Natural killer cell (primary cell): ENCODE results near the gene WNT1. TPM values are rescaled to one million over a fixed set of nuclear protein-coding genes. Genes with fewer than 3 reads are reported as not detected.

Source experiments
- ATAC-seq, 3 donors: fragments of 150-1000 bp in 2 of 3; fragments of 200-7000 bp in 1 of 3; cut with Tn5 transposase; 1 replicate in 1 of 3; 2 replicates in 2 of 3; pipeline ENCODE4 v1.10.0; 2021; ENCODE audit warnings: mild to moderate bottlenecking in 2 of 3, moderate library complexity in 2 of 3
- DNase-seq, 2 donors: peaks; one replicate each; pipeline versions ENCODE4 v3.0.0 to v3.0.0-alpha.2; 2013 to 2021; ENCODE audit warnings: mixed read lengths in 1 of 2
- H3K27ac ChIP-seq: one replicate; pipeline ENCODE4 v1.5.1; 2013; ENCODE audit warnings: mild to moderate bottlenecking, low read length
- H3K27me3 ChIP-seq: one replicate; pipeline ENCODE4 v1.6.1; 2013; ENCODE audit warnings: low read length; ENCODE audit not compliant: control insufficient read depth, insufficient read depth
- H3K36me3 ChIP-seq: one replicate; pipeline ENCODE4 v1.6.1; 2013; ENCODE audit warnings: low read length; ENCODE audit not compliant: control insufficient read depth, insufficient read depth
- H3K4me1 ChIP-seq: one replicate; pipeline ENCODE4 v1.6.1; 2013; ENCODE audit warnings: low read length; ENCODE audit not compliant: control insufficient read depth, insufficient read depth
- H3K4me3 ChIP-seq: one replicate; pipeline ENCODE4 v1.5.1; 2013; ENCODE audit warnings: low read length
- H3K9me3 ChIP-seq: one replicate; pipeline ENCODE4 v1.6.1; 2013; ENCODE audit warnings: low read length; ENCODE audit not compliant: control insufficient read depth, insufficient read depth
- H3K27ac Mint-ChIP-seq, 2 donors: one replicate each; pipeline ENCODE4 v1.8.0; 2022; ENCODE audit warnings: mild to moderate bottlenecking in 2 of 2, mixed read lengths in 2 of 2, moderate library complexity in 1 of 2
- H3K27me3 Mint-ChIP-seq, 2 donors: one replicate each; pipeline ENCODE4 v1.8.0; 2022; ENCODE audit warnings: low read depth in 2 of 2, mixed read lengths in 2 of 2
- H3K36me3 Mint-ChIP-seq: one replicate; pipeline ENCODE4 v1.8.0; 2022; ENCODE audit warnings: mixed read lengths
- H3K4me1 Mint-ChIP-seq, 2 donors: one replicate each; pipeline ENCODE4 v1.8.0; 2022; ENCODE audit warnings: mixed read lengths in 2 of 2
- H3K4me3 Mint-ChIP-seq: one replicate; pipeline ENCODE4 v1.8.0; 2022; ENCODE audit warnings: mild to moderate bottlenecking, moderate library complexity, mixed read lengths
- H3K9me3 Mint-ChIP-seq, 2 donors: one replicate each; pipeline ENCODE4 v1.8.0; 2022; ENCODE audit warnings: mixed read lengths in 2 of 2
- WGBS: methylation state at CpG from one replicate; pipeline ENCODE4 v1.1.7; 2013; ENCODE audit warnings: missing lambda C conversion rate; ENCODE audit not compliant: insufficient coverage; 5-methylcytosine and 5-hydroxymethylcytosine counted together
- intact Hi-C: fragments of 100-400 bp; cut with micrococcal nuclease; formaldehyde crosslinking; loops from one replicate; pipeline ENCODE4 v1.14.2; 2022
- total RNA-seq, 4 donors: library from RNA; stranded (reverse); fragments of 120-200 nt in 1 of 4; gene quantifications; one replicate each; pipeline versions ENCODE4 v1.2.3 to v1.2.4, GENCODE V29; 2013 to 2022
- TF ChIP-seq, protein P1 (sequence below): fragments of 200-600 bp; IDR thresholded peaks from one replicate; pipeline ENCODE4 v1.8.0; 2022; ENCODE audit warnings: antibody characterized with exemption

The WNT1 gene
- total RNA-seq, 3 donors from 2014 or later (not counting 1 experiment from before 2014, with no cell fraction given) = 1.1 to 2.0 (median 1.7) TPM

DNA sequence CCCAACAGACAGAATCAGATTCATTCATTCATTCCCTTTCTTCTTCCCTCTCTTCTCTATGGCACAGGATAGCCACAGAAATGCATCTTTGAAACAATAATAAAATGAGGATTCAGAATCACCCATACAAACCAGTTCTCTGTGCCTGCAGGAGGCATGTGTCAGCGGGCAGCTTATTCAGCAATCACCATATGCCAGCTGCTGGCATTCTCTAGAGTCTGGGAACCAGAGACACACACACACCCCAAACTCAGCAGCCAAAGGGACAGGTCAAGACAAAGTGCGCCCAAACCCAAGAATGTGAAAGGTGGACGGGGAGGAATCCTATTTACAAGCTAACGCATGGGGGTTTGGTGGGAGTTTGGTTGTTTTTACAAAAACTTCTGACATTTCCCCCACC is 34.9 kb upstream of the WNT1 start:
- no peaks in the 10 kb centered on the region for H3K27me3 ChIP-seq
- H3K9me3 ChIP-seq = no peaks in the 10 kb centered on the region
- Mint-ChIP-seq H3K27ac (no peak overlapping the region), H3K9me3 (no peaks in the 10 kb centered on the region), H3K27me3 (no peaks in the 10 kb centered on the region), H3K4me3 (no peak overlapping the region), H3K36me3 (no peaks in the 10 kb centered on the region), H3K4me1 (peaks cover 10 to 22% of the 10 kb centered on the region in 2 donors)
- H3K4me1 ChIP-seq = peaks cover 3% of the 10 kb centered on the region
- ATAC-seq (no peak), DNase-seq (no peak)
- intact Hi-C loops = no loop called here
- H3K4me3 ChIP-seq = no peak overlapping the region
- no peak overlapping the region for H3K27ac ChIP-seq
- WGBS = 100% methylated on average over 1 of the region's 4 CpGs
- peaks cover 23% of the 10 kb centered on the region for H3K36me3 ChIP-seq
- TF ChIP-seq, protein P1, sequence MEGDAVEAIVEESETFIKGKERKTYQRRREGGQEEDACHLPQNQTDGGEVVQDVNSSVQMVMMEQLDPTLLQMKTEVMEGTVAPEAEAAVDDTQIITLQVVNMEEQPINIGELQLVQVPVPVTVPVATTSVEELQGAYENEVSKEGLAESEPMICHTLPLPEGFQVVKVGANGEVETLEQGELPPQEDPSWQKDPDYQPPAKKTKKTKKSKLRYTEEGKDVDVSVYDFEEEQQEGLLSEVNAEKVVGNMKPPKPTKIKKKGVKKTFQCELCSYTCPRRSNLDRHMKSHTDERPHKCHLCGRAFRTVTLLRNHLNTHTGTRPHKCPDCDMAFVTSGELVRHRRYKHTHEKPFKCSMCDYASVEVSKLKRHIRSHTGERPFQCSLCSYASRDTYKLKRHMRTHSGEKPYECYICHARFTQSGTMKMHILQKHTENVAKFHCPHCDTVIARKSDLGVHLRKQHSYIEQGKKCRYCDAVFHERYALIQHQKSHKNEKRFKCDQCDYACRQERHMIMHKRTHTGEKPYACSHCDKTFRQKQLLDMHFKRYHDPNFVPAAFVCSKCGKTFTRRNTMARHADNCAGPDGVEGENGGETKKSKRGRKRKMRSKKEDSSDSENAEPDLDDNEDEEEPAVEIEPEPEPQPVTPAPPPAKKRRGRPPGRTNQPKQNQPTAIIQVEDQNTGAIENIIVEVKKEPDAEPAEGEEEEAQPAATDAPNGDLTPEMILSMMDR = no peak

DNA sequence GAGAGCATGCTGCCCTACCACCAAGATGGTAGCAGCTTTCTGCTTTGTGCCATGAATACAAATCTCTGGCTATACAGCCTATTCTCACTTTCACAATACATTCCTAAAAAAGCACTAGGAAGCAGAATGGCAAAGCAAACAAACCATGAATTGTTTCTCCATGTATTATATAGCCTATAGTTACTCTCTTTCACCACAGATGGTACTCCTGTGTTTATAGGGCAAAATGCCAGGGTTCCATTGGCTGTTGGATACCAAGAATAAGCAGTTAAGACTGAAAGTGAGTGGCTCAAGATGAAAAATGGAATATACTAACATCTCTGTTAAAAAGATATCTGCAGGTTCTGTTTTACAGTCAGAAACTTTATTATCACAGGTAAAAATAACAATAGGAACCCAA is 31.9 kb upstream of the WNT1 start:
- Mint-ChIP-seq H3K4me3 (no peak overlapping the region), H3K9me3 (no peaks in the 10 kb centered on the region), H3K27ac (no peak overlapping the region), H3K36me3 (no peaks in the 10 kb centered on the region), H3K4me1 (peaks cover 10 to 27% of the 10 kb centered on the region in 2 donors), H3K27me3 (no peaks in the 10 kb centered on the region)
- TF ChIP-seq, protein P1 = no peak
- ATAC-seq = no peak
- no peak for DNase-seq
- no peak overlapping the region for H3K27ac ChIP-seq
- intact Hi-C loops = no loop called here
- H3K9me3 ChIP-seq = no peaks in the 10 kb centered on the region
- no peaks in the 10 kb centered on the region for H3K4me1 ChIP-seq
- no peaks in the 10 kb centered on the region for H3K27me3 ChIP-seq
- peaks cover 5% of the 10 kb centered on the region for H3K36me3 ChIP-seq
- no peak overlapping the region for H3K4me3 ChIP-seq

DNA sequence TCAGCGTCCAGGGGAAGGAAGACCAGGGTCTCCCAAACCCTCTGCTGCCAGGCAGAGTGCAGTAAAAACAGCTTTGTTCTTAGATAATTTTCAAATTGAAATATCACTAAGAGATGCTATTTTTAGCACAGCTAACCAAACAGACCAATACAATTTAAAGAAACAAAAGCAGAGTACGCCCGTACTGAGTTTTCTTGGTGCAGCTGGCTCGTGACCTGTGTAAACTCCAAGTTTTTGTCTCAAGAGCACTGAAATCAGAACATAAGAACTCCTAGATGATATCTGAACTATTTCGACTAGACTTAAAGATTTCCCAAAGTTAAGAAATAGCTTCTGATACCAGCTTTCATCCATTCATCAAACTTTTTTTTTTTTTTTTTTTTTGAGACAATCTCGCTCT is 31.2 kb upstream of the WNT1 start:
- Mint-ChIP-seq H3K27me3 (no peaks in the 10 kb centered on the region), H3K27ac (no peak overlapping the region), H3K4me1 (peaks cover 10 to 27% of the 10 kb centered on the region in 2 donors), H3K4me3 (no peak overlapping the region), H3K36me3 (no peaks in the 10 kb centered on the region), H3K9me3 (no peaks in the 10 kb centered on the region)
- TF ChIP-seq, protein P1 = no peak
- H3K4me3 ChIP-seq = no peak overlapping the region
- peaks cover 2% of the 10 kb centered on the region for H3K36me3 ChIP-seq
- ATAC-seq (no peak), DNase-seq (no peak)
- H3K27me3 ChIP-seq = no peaks in the 10 kb centered on the region
- no peak overlapping the region for H3K27ac ChIP-seq
- H3K9me3 ChIP-seq = no peaks in the 10 kb centered on the region
- intact Hi-C loops = no loop called here
- H3K4me1 ChIP-seq = no peaks in the 10 kb centered on the region
- 97% methylated on average over 6 of the region's 6 CpGs for WGBS

DNA sequence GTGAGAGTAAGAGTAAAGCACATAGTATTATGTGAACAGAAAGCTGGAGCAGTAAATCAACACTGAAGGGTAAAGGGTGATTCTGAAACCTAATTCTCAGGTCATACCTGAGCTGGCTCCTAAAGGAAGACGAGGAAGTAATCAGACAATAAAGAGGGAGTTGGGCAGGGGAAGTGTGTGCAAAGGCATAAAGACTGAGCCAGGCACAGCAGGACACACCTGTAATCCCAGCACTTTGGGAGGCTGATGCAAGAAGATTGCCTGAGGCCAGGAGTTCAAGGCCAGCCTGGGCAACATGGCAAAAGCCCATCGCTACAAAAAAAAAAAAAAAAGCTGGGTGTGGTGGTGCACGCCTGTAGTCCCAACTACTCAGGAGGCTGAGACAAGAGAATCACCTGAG is 30.4 kb upstream of the WNT1 start:
- H3K9me3 ChIP-seq = no peaks in the 10 kb centered on the region
- no peak overlapping the region for H3K4me3 Mint-ChIP-seq

More for the DNA sequence above, 30.4 kb upstream of the WNT1 start:
- Mint-ChIP-seq H3K4me1 (peaks cover 15 to 23% of the 10 kb centered on the region in 2 donors), H3K9me3 (no peaks in the 10 kb centered on the region), H3K27ac (no peak overlapping the region), H3K27me3 (no peaks in the 10 kb centered on the region), H3K36me3 (no peaks in the 10 kb centered on the region)
- peaks cover 5% of the 10 kb centered on the region for H3K36me3 ChIP-seq
- H3K27ac ChIP-seq = no peak overlapping the region
- no peak for DNase-seq
- H3K27me3 ChIP-seq = no peaks in the 10 kb centered on the region
- intact Hi-C loops = no loop called here
- no peak overlapping the region for H3K4me3 ChIP-seq
- TF ChIP-seq, protein P1 = no peak
- no peaks in the 10 kb centered on the region for H3K4me1 ChIP-seq
- 86% methylated on average over 3 of the region's 3 CpGs for WGBS
- ATAC-seq = no peak
